ENCODE results near the gene GATAD2B.

DNA sequence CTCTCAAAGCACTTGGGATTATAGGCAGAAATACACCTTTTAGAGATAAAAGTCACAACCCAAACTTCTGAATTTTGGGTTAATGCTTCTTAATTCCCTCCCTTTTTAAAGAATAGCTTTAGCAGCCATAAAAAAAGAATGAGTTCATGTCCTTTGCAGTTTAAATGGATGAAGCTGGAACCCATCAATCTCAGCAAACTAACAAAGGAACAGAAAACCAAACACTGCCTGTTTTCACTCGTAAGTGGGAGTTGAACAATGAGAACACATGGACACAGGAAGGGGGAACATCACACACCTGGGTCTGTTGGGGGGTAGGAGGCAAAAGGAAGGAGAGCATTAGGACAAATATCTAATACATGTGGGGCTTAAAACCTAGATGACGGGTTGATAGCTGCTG, 91.7 kb downstream of the GATAD2B start:
- no peak for TF ChIP-seq GATA3 (IDR thresholded peaks at IDR 0.05; ENCODE audit: low read depth, low read length)
- TF ChIP-seq GATA2 (IDR thresholded peaks at IDR 0.05; ENCODE audit: low read depth, low read length), result no peak
